GM18505 (cell line): ENCODE results near the gene C16orf89.

Source experiments
- ATAC-seq: cut with Tn5 transposase; IDR thresholded peaks from one replicate; pipeline ENCODE4 v1.9.1; 2021; ENCODE audit not compliant: unreplicated experiment
- POLR2A ChIP-seq: IDR thresholded peaks from 4 replicates; pipeline ENCODE4 v1.6.1; 2011; ENCODE audit warnings: borderline replicate concordance; ENCODE audit not compliant: insufficient read depth, insufficient read length; ENCODE audit errors: extremely low read depth

Gene C16orf89

GRCh38 chr16:5016967-5017677, 48.6 kb downstream of the C16orf89 start:
- ATAC-seq, result no peak
- no peak for TF ChIP-seq POLR2A

DNA sequence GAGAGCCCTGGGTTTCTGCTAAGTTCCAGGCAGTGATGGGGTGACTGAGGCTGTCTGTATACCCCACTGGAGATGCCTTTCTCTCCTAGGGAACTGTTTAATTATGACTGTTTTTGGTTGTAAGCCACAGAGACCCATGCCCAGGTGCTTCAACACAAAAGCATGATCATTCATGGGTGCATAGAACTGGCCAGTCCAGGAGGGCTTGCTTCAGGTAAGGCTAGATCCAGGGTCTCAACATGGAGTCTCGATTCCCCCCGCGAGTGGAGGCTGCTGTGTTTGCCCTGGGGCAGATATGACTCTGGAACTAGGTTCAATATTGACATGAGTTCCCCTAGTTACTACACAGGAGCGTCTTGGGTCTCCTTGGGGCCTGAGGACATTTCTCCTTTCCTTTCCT, 49.9 kb downstream of the C16orf89 start:
- TF ChIP-seq POLR2A, result no peak
- ATAC-seq, result no peak

- no peak for ATAC-seq
- TF ChIP-seq POLR2A, result no peak
These were observed 50.4 kb downstream of the C16orf89 start for GRCh38 chr16:5015351-5015750.

DNA sequence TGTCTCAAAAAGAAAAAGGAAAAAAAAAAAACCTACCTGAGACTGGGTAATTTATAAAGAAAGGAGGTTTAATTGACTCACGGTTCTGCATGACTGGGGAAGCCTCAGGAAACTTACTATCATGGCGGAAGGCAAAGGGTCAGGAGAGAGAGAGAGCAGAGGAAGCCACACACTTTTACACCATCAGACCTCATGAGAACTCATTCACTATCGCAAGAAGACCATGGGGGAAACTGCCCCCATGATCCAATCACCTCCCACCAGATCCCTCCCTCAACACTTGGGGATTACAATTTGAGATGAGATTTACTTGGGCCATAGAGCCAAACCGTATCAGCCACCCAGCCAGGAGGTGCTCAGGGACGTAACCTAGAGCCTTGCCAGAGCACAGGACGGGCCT, 52.9 kb downstream of the C16orf89 start:
- ATAC-seq, result no peak
- no peak for TF ChIP-seq POLR2A

GRCh38 chr16:5011637-5012036, 54.1 kb downstream of the C16orf89 start:
- ATAC-seq, result no peak
- no peak for TF ChIP-seq POLR2A

- TF ChIP-seq POLR2A, result no peak
These were observed 55.0 kb downstream of the C16orf89 start for GRCh38 chr16:5010576-5011329.

GRCh38 chr16:5008311-5008731, 57.4 kb downstream of the C16orf89 start:
- ATAC-seq, result no peak
- TF ChIP-seq POLR2A, result no peak

More at GRCh38 chr16:5010576-5011329, 55.0 kb downstream of the C16orf89 start:
- no peak for ATAC-seq

GRCh38 chr16:5007256-5007655, 58.5 kb downstream of the C16orf89 start:
- no peak for ATAC-seq
- no peak for TF ChIP-seq POLR2A

GRCh38 chr16:5006348-5007193, 59.2 kb downstream of the C16orf89 start:
- TF ChIP-seq POLR2A, result no peak
- ATAC-seq, result no peak

DNA sequence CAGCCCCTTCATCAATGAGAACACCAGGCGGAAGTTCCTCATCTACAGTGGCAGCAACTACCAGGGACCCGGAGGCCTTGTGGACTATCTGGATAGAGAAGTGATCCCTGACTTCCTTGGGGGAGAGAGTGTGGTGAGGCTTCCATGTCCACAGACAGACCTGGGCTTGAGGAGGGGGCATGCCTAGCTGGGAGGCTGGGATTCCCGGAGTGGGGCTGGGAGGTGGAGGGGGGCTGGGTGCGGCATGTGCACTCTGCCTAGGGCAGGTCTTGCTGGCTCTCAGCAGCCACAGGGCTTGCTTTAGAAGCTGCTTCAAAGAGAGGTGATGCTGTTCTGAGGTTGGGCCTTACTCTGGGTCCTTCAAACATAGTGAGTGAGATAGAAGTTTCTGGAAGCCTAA, 59.8 kb downstream of the C16orf89 start:
- ATAC-seq, result no peak
- no peak for TF ChIP-seq POLR2A

DNA sequence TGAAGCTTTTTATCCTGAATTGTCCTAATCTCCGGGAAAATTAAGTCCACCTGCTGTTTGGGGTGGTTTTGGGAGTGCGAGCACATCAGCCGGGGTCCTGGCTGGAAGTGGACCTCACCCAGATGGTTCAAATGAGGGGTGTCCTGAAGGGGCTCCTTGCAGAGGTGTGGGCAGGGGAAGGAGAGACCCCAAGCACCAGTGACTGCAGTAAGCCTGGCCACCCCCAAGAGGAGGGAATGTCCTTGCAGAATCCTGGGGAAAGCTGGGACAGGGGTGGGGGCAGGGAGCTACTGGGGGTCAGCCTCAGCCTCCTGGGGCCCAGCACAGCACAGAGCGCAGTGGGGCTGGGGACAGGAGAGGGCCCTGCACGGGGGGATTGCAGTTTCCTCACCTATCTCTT, 61.4 kb downstream of the C16orf89 start:
- ATAC-seq, result no peak

GRCh38 chr16:5003828-5004227, 61.9 kb downstream of the C16orf89 start:
- no peak for TF ChIP-seq POLR2A
- ATAC-seq, result no peak

More for the DNA sequence above, 61.4 kb downstream of the C16orf89 start:
- TF ChIP-seq POLR2A, result no peak

DNA sequence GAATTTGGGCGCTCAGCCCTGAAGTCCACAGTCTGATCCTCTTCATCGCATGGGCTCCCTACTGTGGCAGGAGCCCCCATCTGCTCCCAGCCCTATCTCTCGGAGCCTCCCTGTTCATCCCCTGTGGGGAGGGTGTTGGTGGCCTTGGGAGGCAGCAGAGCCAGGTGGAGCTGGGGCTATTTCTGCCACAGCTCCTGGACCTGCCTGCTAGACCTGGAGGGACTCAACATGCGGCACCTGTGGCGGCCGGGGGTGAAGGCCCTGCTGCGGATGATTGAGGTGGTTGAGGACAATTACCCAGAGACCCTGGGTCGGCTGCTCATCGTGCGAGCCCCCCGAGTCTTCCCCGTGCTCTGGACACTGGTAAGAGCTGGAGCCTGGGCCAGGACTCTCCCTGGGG, 62.5 kb downstream of the C16orf89 start:
- no peak for ATAC-seq
- no peak for TF ChIP-seq POLR2A
